HL-60/S4 (cell line): ENCODE results near the gene STK32C.

Source experiments
- in situ Hi-C: fragments of 300-500 bp; cut with MboI; formaldehyde crosslinking; loops from 2 replicates; pipeline ENCODE4 v1.14.3; 2022; ENCODE audit warnings: low sequenced_read_pairs

The STK32C gene

GRCh38 chr10:132192076-132192975, 115.4 kb downstream of the STK32C start:
- in situ Hi-C loops, result no loop called here

GRCh38 chr10:132189810-132190422, 117.8 kb downstream of the STK32C start:
- in situ Hi-C loops, result no loop called here

- in situ Hi-C loops, result no loop called here
These were observed 118.7 kb downstream of the STK32C start for GRCh38 chr10:132189016-132189415.

GRCh38 chr10:132188331-132188730, 119.4 kb downstream of the STK32C start:
- in situ Hi-C loops, result no loop called here

GRCh38 chr10:132187430-132188138, 120.2 kb downstream of the STK32C start:
- in situ Hi-C loops, result no loop called here

- in situ Hi-C loops, result no loop called here
These were observed 121.0 kb downstream of the STK32C start, which contains the start of gene DPYSL4 for GRCh38 chr10:132186488-132187429. Gene DPYSL4 (plus strand): TSS chr10:132186948. CDS start chr10:132187064, 116 bp downstream.

GRCh38 chr10:132185601-132186487, 121.9 kb downstream of the STK32C start:
- in situ Hi-C loops, result no loop called here

- in situ Hi-C loops, result no loop called here
These were observed 122.7 kb downstream of the STK32C start for GRCh38 chr10:132184816-132185593.

- in situ Hi-C loops, result no loop called here
These were observed 124.7 kb downstream of the STK32C start for GRCh38 chr10:132183046-132183445.

GRCh38 chr10:132182591-132182990, 125.2 kb downstream of the STK32C start:
- in situ Hi-C loops, result no loop called here

GRCh38 chr10:132181691-132182425, 125.9 kb downstream of the STK32C start:
- in situ Hi-C loops, result no loop called here

GRCh38 chr10:132180736-132181135, 127.0 kb downstream of the STK32C start:
- in situ Hi-C loops, result no loop called here

- in situ Hi-C loops, result no loop called here
These were observed 128.0 kb downstream of the STK32C start for GRCh38 chr10:132179551-132180392.

- in situ Hi-C loops, result no loop called here
These were observed 128.8 kb downstream of the STK32C start for GRCh38 chr10:132178672-132179545.

- in situ Hi-C loops, result no loop called here
These were observed 129.7 kb downstream of the STK32C start for GRCh38 chr10:132178046-132178445.
